ENCODE results near the gene TFIP11. TPM values are rescaled to one million over a fixed set of nuclear protein-coding genes. Genes with fewer than 3 reads are reported as not detected.

The TFIP11 gene
- total and polyA plus RNA-seq, 10 donors, result 21.5 to 46.3 (median 41.2) TPM

DNA sequence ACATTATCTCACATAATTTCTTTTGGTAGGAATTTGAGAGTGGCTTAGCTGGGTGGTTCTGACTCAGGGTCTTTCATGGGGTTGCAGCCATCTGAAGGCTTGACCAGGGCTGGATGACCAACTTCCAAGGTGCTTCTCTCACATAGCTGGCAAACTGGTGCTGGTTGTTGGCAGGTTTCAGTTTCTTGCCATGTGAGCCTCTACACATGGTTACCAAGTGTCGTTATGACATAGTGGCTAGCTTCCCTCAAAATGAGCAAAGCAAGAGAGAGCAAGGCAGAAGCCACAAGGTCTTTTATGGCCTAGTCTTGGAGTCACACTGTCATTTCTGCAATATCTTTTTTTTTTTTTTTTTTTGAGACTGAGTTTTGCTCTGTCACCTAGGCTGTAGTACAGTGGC lies 4.2 kb upstream of the TFIP11 start:
- Histone ChIP-seq H3K27ac (no peak overlapping the region), H3K27me3 (replicated peaks in 1 of 7) (no peaks in the 10 kb centered on the region), H3K4me1 (peaks cover 7 to 23% (median 18%) of the 10 kb centered on the region in 6 donors), H3K36me3 (no peaks in the 10 kb centered on the region), H3K9me3 (no peaks in the 10 kb centered on the region), H3K4me3 (no peak overlapping the region)
- TF ChIP-seq, protein P1, sequence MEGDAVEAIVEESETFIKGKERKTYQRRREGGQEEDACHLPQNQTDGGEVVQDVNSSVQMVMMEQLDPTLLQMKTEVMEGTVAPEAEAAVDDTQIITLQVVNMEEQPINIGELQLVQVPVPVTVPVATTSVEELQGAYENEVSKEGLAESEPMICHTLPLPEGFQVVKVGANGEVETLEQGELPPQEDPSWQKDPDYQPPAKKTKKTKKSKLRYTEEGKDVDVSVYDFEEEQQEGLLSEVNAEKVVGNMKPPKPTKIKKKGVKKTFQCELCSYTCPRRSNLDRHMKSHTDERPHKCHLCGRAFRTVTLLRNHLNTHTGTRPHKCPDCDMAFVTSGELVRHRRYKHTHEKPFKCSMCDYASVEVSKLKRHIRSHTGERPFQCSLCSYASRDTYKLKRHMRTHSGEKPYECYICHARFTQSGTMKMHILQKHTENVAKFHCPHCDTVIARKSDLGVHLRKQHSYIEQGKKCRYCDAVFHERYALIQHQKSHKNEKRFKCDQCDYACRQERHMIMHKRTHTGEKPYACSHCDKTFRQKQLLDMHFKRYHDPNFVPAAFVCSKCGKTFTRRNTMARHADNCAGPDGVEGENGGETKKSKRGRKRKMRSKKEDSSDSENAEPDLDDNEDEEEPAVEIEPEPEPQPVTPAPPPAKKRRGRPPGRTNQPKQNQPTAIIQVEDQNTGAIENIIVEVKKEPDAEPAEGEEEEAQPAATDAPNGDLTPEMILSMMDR (IDR thresholded peaks at IDR 0.05 in 8 of 11, conservative IDR thresholded peaks at IDR 0.05 in 3 of 11), result no peak
- TF ChIP-seq POLR2AphosphoS5 (IDR thresholded peaks at IDR 0.05) (no peak), POLR2A (IDR thresholded peaks at IDR 0.05) (no peak)
- intact Hi-C loops (cut with DNase I; ENCODE audit: low total_unique reads), result no loop called here
- DNase-seq, result no peak
- 53 to 83% (median 67%) methylated on average over 1 of the region's 1 CpG for WGBS, 5 donors

DNA sequence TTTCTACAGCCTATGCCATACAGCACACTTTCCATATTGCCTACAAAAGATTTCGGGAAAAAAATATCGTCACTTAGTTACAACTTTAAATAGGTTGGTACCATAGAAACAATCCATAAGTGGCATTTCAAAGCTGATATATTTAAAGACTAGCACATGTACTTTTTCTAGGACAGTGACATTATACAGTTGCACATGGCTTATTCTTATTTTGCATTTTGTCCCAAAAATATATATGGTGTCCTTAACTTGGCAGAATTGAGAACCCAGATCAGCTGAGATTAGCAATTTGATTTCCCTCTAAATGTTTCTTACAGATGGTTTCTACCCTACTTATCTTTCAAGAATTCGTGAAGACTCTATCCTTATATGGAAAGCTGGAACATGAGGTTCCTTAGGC lies 3.7 kb upstream of the TFIP11 start:
- Histone ChIP-seq H3K27me3 (replicated peaks in 1 of 7) (no peaks in the 10 kb centered on the region), H3K36me3 (no peaks in the 10 kb centered on the region), H3K9me3 (no peaks in the 10 kb centered on the region), H3K27ac (no peak overlapping the region), H3K4me1 (peaks cover 13 to 29% (median 24%) of the 10 kb centered on the region in 6 donors), H3K4me3 (no peak overlapping the region)
- WGBS, 5 donors, result 84 to 95% (median 88%) methylated on average over 3 of the region's 3 CpGs
- DNase-seq, result no peak
- TF ChIP-seq, protein P1 (IDR thresholded peaks at IDR 0.05 in 8 of 11, conservative IDR thresholded peaks at IDR 0.05 in 3 of 11), result no peak
- no peak for TF ChIP-seq POLR2AphosphoS5 (IDR thresholded peaks at IDR 0.05)
- no peak for TF ChIP-seq POLR2A (IDR thresholded peaks at IDR 0.05)
- intact Hi-C loops (cut with DNase I; ENCODE audit: low total_unique reads), result no loop called here

DNA sequence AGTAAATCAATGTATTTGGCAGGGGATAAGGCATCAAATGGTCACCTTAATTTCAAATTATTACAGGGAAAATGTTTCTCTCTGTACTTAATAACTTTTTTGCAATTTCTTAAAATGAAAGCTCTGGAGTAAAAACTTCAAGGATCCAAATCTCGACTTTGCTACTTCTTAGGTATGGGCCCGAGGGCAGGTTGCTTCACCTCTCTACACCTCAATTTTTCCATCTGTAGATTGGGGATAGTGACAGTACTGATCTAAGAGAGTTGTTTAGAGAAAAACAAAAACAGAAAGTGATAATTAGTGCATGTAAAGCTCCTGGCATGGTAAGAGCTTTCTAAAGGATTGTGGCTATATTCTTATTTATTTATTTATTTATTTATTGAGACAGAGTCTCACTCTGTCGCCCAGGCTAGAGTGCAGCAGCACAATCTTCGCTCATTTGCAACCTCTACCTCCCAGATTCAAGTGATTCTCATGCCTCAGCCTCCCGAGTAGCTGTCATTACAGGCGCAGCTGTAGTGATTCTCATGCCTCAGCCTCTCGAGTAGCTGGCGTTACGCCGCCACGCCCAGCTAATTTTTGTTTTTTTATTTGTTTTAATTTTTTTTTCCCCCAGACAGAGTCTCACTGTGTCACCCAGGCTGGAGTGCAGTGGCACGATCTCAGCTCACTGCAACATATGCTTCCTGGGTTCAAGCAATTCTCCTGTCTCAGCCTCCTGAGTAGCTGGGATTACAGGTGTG lies 2.3 kb upstream of the TFIP11 start:
- TF ChIP-seq, protein P1 (IDR thresholded peaks at IDR 0.05 in 8 of 11, conservative IDR thresholded peaks at IDR 0.05 in 3 of 11), result no peak
- TF ChIP-seq POLR2AphosphoS5 (IDR thresholded peaks at IDR 0.05) (no peak), POLR2A (IDR thresholded peaks at IDR 0.05) (no peak)
- Histone ChIP-seq H3K36me3 (peaks cover 0 to 12% (median 7%) of the 10 kb centered on the region in 6 donors), H3K4me1 (peaks cover 19 to 41% (median 32%) of the 10 kb centered on the region in 6 donors), H3K27me3 (replicated peaks in 1 of 7) (no peaks in the 10 kb centered on the region), H3K9me3 (no peaks in the 10 kb centered on the region), H3K4me3 (no peak overlapping the region), H3K27ac (no peak overlapping the region)
- intact Hi-C loops (cut with DNase I; ENCODE audit: low total_unique reads), result no loop called here
- DNase-seq, result no peak
- 91 to 97% (median 93%) methylated on average over 12 of the region's 12 CpGs for WGBS, 5 donors

DNA sequence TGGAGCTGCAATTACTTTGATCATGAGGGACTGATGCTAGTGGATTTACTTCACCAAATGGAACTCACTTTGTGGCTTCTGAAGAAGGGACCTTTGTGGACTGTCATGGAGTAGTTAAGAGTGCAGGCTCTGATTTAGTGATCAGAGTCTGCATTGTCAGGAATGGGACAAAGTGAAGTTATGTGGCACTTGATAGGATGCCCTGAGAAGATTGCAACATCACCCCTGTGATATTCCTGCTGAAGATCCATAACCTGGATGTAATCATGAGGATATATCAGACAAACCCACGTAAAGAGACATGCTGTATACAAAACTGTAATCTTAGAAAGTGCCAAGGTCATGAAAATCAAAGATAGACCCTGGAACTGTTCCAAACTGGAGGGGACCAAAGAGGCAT lies 1.6 kb upstream of the TFIP11 start:
- TF ChIP-seq POLR2AphosphoS5 (IDR thresholded peaks at IDR 0.05) (no peak), POLR2A (IDR thresholded peaks at IDR 0.05) (no peak)
- TF ChIP-seq, protein P1 (IDR thresholded peaks at IDR 0.05 in 8 of 11, conservative IDR thresholded peaks at IDR 0.05 in 3 of 11), result no peak
- Histone ChIP-seq H3K4me3 (no peak overlapping the region), H3K4me1 (peaks cover 19 to 47% (median 35%) of the 10 kb centered on the region in 6 donors), H3K27ac (no peak overlapping the region), H3K36me3 (peaks cover 0 to 20% (median 15%) of the 10 kb centered on the region in 6 donors), H3K27me3 (replicated peaks in 1 of 7) (no peaks in the 10 kb centered on the region), H3K9me3 (no peaks in the 10 kb centered on the region)
- intact Hi-C loops (cut with DNase I; ENCODE audit: low total_unique reads), result no loop called here
- 50 to 78% (median 78%) methylated on average over 1 of the region's 1 CpG for WGBS, 5 donors
- DNase-seq, result no peak
